Tibial nerve (tissue), 3 donors: Measurements from ENCODE around the gene OPCML.

Experiments used
- CTCF ChIP-seq, 5 experiments: fragments of 200-600 bp in 3 of 5; fragments of 450-650 bp in 2 of 5; sonication (generic) in 3 of 5; IDR thresholded peaks; one replicate each; pipeline ENCODE4 v1.5.1; 2016 to 2019; ENCODE audit warnings: antibody characterized with exemption in 5 of 5, mild to moderate bottlenecking in 3 of 5, moderate library complexity in 2 of 5
- POLR2A ChIP-seq, 2 donors: fragments of 450-650 bp; IDR thresholded peaks; one replicate each; pipeline ENCODE4 v1.6.1; 2017; ENCODE audit warnings: antibody characterized with exemption in 2 of 2, mild to moderate bottlenecking in 2 of 2, moderate library complexity in 2 of 2

GRCh38 chr11:132674151-132674550, 858.1 kb downstream of the OPCML start:
- TF ChIP-seq POLR2A (IDR thresholded peaks at IDR 0.05) = no peak
- TF ChIP-seq CTCF (IDR thresholded peaks at IDR 0.05) = no peak
